Upper lobe of right lung (tissue), 1 donor: ENCODE measurements around the gene NT5C3A. TPM values are rescaled to one million over a fixed set of nuclear protein-coding genes. Genes with fewer than 3 reads are reported as not detected.
A peak's percentile ranks its signal among the peaks of the same experiment; 100 is the strongest.
"Not testable (repeated sequence)": the region's sequence is repeated elsewhere in the genome, so short reads cannot be mapped to it uniquely, and the experiment has no call there.

Source experiments
- ATAC-seq: fragments of 200-7000 bp; cut with Tn5 transposase; one replicate; pipeline ENCODE4 v1.9.1; 2020; ENCODE audit warnings: mild to moderate bottlenecking, moderate library complexity
- DNase-seq: peaks from one replicate; pipeline ENCODE4 v3.0.0-alpha.2; 2020
- H3K27ac ChIP-seq: fragments of 200-600 bp; one replicate; pipeline ENCODE4 v1.8.0; 2022
- H3K27me3 ChIP-seq: fragments of 200-600 bp; one replicate; pipeline ENCODE4 v1.8.0; 2022; ENCODE audit warnings: mild to moderate bottlenecking
- H3K36me3 ChIP-seq: fragments of 200-600 bp; one replicate; pipeline ENCODE4 v1.8.0; 2022
- H3K4me1 ChIP-seq: fragments of 200-600 bp; one replicate; pipeline ENCODE4 v1.8.0; 2022
- H3K4me3 ChIP-seq: fragments of 200-600 bp; one replicate; pipeline ENCODE4 v1.8.0; 2022; ENCODE audit warnings: mild to moderate bottlenecking
- H3K9me3 ChIP-seq: fragments of 200-600 bp; one replicate; pipeline ENCODE4 v1.8.0; 2022
- intact Hi-C: fragments of 100-400 bp; cut with DNase I; formaldehyde crosslinking; loops from one replicate; pipeline ENCODE4 v1.11.0; 2022
- total RNA-seq: library from RNA; stranded (reverse); fragmentation: NEBNext Ultra II Directional; extraction: Animal tissue kit (Norgen Biotek cat#: 25700); gene quantifications from one replicate; pipeline ENCODE4 v1.2.1, GENCODE V29; 2021
- TF ChIP-seq, protein P1 (sequence below): fragments of 200-600 bp; IDR thresholded peaks from one replicate; pipeline ENCODE4 v1.8.0; 2022; ENCODE audit warnings: antibody characterized with exemption
- donor health status: DM: no; HTN: yes; CAD: no; lungs with severe emphysema.

Gene NT5C3A
- total RNA-seq, 1 donor from 2014 or later, result 34.0 TPM

- H3K4me1 ChIP-seq, result no peaks in the 10 kb centered on the region
- H3K4me3 ChIP-seq, result no peak overlapping the region
- H3K27me3 ChIP-seq, result no peaks in the 10 kb centered on the region
- no peak overlapping the region for H3K27ac ChIP-seq
- no peak for ATAC-seq
- intact Hi-C loops, result no loop called here
- TF ChIP-seq, protein P1, sequence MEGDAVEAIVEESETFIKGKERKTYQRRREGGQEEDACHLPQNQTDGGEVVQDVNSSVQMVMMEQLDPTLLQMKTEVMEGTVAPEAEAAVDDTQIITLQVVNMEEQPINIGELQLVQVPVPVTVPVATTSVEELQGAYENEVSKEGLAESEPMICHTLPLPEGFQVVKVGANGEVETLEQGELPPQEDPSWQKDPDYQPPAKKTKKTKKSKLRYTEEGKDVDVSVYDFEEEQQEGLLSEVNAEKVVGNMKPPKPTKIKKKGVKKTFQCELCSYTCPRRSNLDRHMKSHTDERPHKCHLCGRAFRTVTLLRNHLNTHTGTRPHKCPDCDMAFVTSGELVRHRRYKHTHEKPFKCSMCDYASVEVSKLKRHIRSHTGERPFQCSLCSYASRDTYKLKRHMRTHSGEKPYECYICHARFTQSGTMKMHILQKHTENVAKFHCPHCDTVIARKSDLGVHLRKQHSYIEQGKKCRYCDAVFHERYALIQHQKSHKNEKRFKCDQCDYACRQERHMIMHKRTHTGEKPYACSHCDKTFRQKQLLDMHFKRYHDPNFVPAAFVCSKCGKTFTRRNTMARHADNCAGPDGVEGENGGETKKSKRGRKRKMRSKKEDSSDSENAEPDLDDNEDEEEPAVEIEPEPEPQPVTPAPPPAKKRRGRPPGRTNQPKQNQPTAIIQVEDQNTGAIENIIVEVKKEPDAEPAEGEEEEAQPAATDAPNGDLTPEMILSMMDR, result no peak
- H3K9me3 ChIP-seq, result no peaks in the 10 kb centered on the region
- H3K36me3 ChIP-seq, result peaks cover 47% of the 10 kb centered on the region
- no peak for DNase-seq
These were observed 50.2 kb downstream of the NT5C3A start for GRCh38 chr7:33012364-33012763.

DNA sequence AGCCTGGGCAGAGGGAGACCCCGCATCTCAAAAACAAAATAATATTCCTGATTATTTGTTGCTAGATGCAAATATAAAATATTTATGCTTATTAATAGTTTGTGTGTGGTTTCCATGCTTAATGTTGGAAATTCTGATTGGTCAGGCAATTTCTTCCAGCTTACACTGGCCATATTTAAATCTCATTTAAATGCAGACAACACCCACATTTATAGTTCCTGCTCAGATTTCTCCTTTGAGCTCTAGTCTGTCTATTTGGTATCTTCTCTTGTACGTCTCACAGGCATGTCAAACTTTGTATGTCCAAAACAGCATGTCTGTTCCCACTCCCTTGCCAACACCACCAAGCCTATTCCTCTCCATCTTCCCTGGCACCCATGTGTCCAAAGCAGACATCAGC, 52.8 kb downstream of the NT5C3A start:
- no peak for DNase-seq
- Histone ChIP-seq H3K27me3 (no peaks in the 10 kb centered on the region), H3K4me1 (no peaks in the 10 kb centered on the region), H3K36me3 (peaks cover 24% of the 10 kb centered on the region), H3K9me3 (no peaks in the 10 kb centered on the region), H3K4me3 (no peak overlapping the region), H3K27ac (no peak overlapping the region)
- TF ChIP-seq, protein P1, result no peak
- ATAC-seq, result no peak
- intact Hi-C loops, result no loop called here

DNA sequence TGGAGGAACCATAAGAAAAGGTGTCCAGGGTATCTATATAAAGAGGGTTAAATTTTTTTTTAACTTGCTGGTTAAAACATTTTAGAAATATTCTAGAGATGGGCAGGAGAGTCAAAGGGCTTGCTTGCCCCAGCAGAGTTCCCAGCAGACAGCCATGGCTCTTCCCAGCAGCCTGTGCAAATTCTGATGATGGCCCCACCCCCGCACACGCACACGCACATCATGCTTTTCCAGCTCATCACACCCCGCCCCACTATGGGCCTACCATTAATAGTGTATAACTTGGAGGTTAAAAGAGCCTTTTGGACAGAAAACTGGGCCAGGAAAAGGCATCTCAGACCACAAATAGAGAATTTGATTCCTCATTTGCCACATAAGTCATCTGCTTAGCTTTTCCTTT, 56.9 kb downstream of the NT5C3A start:
- ATAC-seq, H3K4me1 ChIP-seq, intact Hi-C loops, DNase-seq, H3K9me3 ChIP-seq, H3K4me3 ChIP-seq, H3K27ac ChIP-seq, H3K27me3 ChIP-seq, H3K36me3 ChIP-seq: not testable (repeated sequence)

DNA sequence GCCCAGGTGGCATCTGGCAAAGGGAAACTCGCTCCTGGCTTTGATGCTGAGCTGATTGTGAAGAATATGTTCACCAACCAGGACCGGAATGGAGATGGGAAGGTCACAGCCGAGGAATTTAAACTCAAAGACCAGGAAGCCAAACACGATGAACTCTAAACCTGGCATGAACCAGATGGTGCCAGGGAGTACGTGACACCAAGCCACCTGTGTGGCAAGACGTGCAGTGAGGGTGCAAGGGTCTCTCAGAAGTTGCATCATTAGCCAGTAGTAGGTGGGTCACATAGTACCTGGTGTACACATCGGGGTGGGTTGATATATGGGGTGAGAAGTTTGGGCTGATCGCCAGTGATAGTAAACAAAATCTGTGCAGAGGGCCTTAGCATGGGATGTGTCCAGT, 57.4 kb downstream of the NT5C3A start:
- not testable (repeated sequence) for H3K4me1 ChIP-seq, ATAC-seq

GRCh38 chr7:33004104-33004616, 58.4 kb downstream of the NT5C3A start:
- intact Hi-C loops, H3K27me3 ChIP-seq, H3K27ac ChIP-seq, H3K36me3 ChIP-seq, DNase-seq, ATAC-seq, H3K4me1 ChIP-seq, H3K4me3 ChIP-seq, H3K9me3 ChIP-seq: not testable (repeated sequence)

More for the DNA sequence above, 57.4 kb downstream of the NT5C3A start:
- DNase-seq, H3K9me3 ChIP-seq, intact Hi-C loops, H3K27ac ChIP-seq, H3K36me3 ChIP-seq, H3K27me3 ChIP-seq, H3K4me3 ChIP-seq: not testable (repeated sequence)

- intact Hi-C loops, H3K9me3 ChIP-seq, H3K4me3 ChIP-seq, H3K27ac ChIP-seq, H3K4me1 ChIP-seq, DNase-seq, ATAC-seq, H3K36me3 ChIP-seq, H3K27me3 ChIP-seq: not testable (repeated sequence)
These were observed 59.5 kb downstream of the NT5C3A start for GRCh38 chr7:33003111-33003510.

- H3K9me3 ChIP-seq, intact Hi-C loops, H3K36me3 ChIP-seq, H3K4me3 ChIP-seq, DNase-seq, ATAC-seq, H3K4me1 ChIP-seq, H3K27me3 ChIP-seq: not testable (repeated sequence)
- H3K27ac ChIP-seq, result peak overlapping the region; percentile 72
These were observed 63.2 kb downstream of the NT5C3A start for GRCh38 chr7:32999380-32999779.

GRCh38 chr7:32998361-32999171, 64.0 kb downstream of the NT5C3A start:
- intact Hi-C loops, H3K4me1 ChIP-seq, H3K27me3 ChIP-seq, H3K36me3 ChIP-seq, H3K9me3 ChIP-seq, H3K4me3 ChIP-seq: not testable (repeated sequence)
- peak; percentile 67 for DNase-seq
- peak overlapping the region; percentile 72 for H3K27ac ChIP-seq
- ATAC-seq, result peak; percentile 94

GRCh38 chr7:32997956-32998355, 64.6 kb downstream of the NT5C3A start:
- ATAC-seq, H3K4me1 ChIP-seq, H3K27me3 ChIP-seq, H3K4me3 ChIP-seq, H3K9me3 ChIP-seq, intact Hi-C loops, H3K36me3 ChIP-seq, DNase-seq: not testable (repeated sequence)
- peak overlapping the region; percentile 47 for H3K27ac ChIP-seq

DNA sequence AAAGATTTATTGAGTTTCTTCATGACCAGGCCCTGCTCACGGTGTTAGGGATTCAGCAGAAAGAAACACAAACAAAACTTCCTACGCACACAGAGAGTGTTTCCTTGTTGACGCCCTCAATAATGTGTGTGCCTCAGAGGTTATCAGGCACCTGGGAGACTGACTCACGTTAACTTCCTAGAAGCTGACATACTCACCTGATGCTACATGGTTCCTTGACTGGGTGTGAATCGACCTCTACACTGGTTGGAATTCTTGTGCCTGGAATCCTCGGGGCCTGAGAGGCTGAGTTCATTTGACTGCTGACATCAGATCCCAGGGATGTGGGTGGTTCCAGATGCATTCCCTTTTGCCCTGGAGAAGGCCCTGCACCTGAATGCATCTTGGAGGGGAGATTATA, 69.8 kb downstream of the NT5C3A start:
- H3K27me3 ChIP-seq, DNase-seq, H3K4me1 ChIP-seq, H3K9me3 ChIP-seq, H3K4me3 ChIP-seq, intact Hi-C loops, H3K27ac ChIP-seq: not testable (repeated sequence)
- ATAC-seq, result peak; percentile 77
- H3K36me3 ChIP-seq, result peaks cover 12% of the 10 kb centered on the region

DNA sequence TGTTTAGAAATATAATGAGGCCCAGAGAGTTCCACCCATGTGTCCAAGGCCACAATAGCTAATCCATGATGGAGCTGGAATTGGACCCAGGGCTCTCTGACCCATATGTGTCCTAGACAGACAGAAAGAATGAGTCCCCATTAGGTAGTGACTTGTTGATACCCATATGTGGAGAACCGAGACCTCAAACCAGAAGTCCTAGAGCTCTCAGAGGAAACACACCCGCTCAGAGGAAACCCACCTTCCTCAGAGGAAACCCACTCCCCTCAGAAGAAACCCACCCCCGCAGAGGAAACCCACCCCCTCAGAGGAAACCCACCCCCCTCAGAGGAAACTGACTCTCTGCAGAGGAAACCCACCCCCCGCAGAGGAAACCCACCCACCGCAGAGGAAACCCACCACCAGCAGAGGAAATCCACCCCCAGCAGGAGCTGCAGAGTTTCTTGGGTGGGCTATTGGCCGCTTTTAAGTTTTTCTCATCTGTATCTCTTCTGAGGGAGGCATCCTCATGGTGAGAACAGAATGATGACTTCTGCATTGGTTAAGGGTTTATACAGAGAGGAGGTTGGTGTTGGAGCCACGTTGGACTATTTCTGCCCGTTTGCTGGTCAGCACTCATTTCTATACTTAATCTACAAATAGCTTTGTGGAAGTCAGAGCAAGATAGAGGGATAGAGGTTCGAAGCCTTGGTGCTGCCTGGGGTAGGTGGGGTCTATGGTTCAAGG, 70.4 kb downstream of the NT5C3A start:
- intact Hi-C loops, H3K4me3 ChIP-seq, DNase-seq, H3K27ac ChIP-seq, ATAC-seq, H3K27me3 ChIP-seq, H3K4me1 ChIP-seq, H3K9me3 ChIP-seq: not testable (repeated sequence)
- peaks cover 12% of the 10 kb centered on the region for H3K36me3 ChIP-seq

- peaks cover 12% of the 10 kb centered on the region for H3K36me3 ChIP-seq
- H3K27me3 ChIP-seq, H3K4me1 ChIP-seq, ATAC-seq, DNase-seq, H3K9me3 ChIP-seq, intact Hi-C loops, H3K4me3 ChIP-seq, H3K27ac ChIP-seq: not testable (repeated sequence)
These were observed 71.4 kb downstream of the NT5C3A start for GRCh38 chr7:32991068-32991585.
